ENCODE results near the gene PSMD13.

GRCh38 chr11:285894-286220, 49.1 kb downstream of the PSMD13 start:
- TF ChIP-seq CTCF (IDR thresholded peaks at IDR 0.05) (no peak), EZH2 (IDR thresholded peaks at IDR 0.05; ENCODE audit: borderline replicate concordance, insufficient read depth, low read depth, low read length, poor library complexity, severe bottlenecking) (no peak)

Measured in B cell (primary cell).